HepG2 (cell line): Measurements from ENCODE around the gene SIVA1. TPM values are rescaled to one million over a fixed set of nuclear protein-coding genes. Genes with fewer than 3 reads are reported as not detected.

Source experiments
- GATAD1 ChIP-seq: IDR thresholded peaks from 2 replicates; pipeline ENCODE4 v1.6.1; 2016; ENCODE audit warnings: missing genetic modification reagents, missing compliant biosample characterization
- IKZF4 ChIP-seq: sonication (generic); formaldehyde crosslinking; IDR thresholded peaks from 2 replicates; pipeline ENCODE4 v1.5.1; 2020; ENCODE audit warnings: borderline replicate concordance, mild to moderate bottlenecking, low read depth, missing genetic modification reagents; ENCODE audit errors: not compliant biosample characterization
- MAFG ChIP-seq: sonication (generic); formaldehyde crosslinking; IDR thresholded peaks from 2 replicates; pipeline ENCODE4 v1.5.1; 2020; ENCODE audit warnings: mild to moderate bottlenecking, missing genetic modification reagents
- MLLT10 ChIP-seq: sonication (generic); formaldehyde crosslinking; IDR thresholded peaks from 2 replicates; pipeline ENCODE4 v1.4.0; 2020; ENCODE audit warnings: missing genetic modification reagents
- NR1H2 ChIP-seq: sonication (generic); formaldehyde crosslinking; IDR thresholded peaks from 2 replicates; pipeline ENCODE4 v1.8.1; 2022; ENCODE audit warnings: low read depth, missing genetic modification reagents, borderline replicate concordance
- PITX1 ChIP-seq: sonication (generic); formaldehyde crosslinking; IDR thresholded peaks from 2 replicates; pipeline ENCODE4 v1.5.1; 2020; ENCODE audit warnings: mild to moderate bottlenecking, missing genetic modification reagents
- RORA ChIP-seq: sonication (generic); formaldehyde crosslinking; IDR thresholded peaks from 2 replicates; pipeline ENCODE4 v1.5.0; 2020; ENCODE audit warnings: mild to moderate bottlenecking, missing genetic modification reagents, moderate library complexity
- THAP11 ChIP-seq: IDR thresholded peaks from 2 replicates; pipeline ENCODE4 v1.6.1; 2016; ENCODE audit warnings: missing biosample characterization, missing genetic modification reagents
- ZFP1 ChIP-seq: IDR thresholded peaks from 2 replicates; pipeline ENCODE4 v1.6.1; 2016
- ZMYM4 ChIP-seq: sonication (generic); formaldehyde crosslinking; IDR thresholded peaks from 2 replicates; pipeline ENCODE4 v1.8.1; 2023; ENCODE audit warnings: mild to moderate bottlenecking, missing genetic modification reagents
- ZNF264 ChIP-seq: sonication (generic); formaldehyde crosslinking; IDR thresholded peaks from 2 replicates; pipeline ENCODE4 v1.4.0; 2020; ENCODE audit warnings: missing genetic modification reagents
- ZNF350 ChIP-seq: sonication (generic); formaldehyde crosslinking; IDR thresholded peaks from 2 replicates; pipeline ENCODE4 v1.4.0; 2020; ENCODE audit warnings: mild to moderate bottlenecking, low read depth, missing genetic modification reagents, borderline replicate concordance
- ZNF367 ChIP-seq: sonication (generic); formaldehyde crosslinking; IDR thresholded peaks from 2 replicates; pipeline ENCODE4 v1.4.0; 2020; ENCODE audit warnings: missing genetic modification reagents, borderline replicate concordance
- ZNF556 ChIP-seq: sonication (generic); formaldehyde crosslinking; IDR thresholded peaks from 2 replicates; pipeline ENCODE4 v1.4.0; 2020; ENCODE audit warnings: mild to moderate bottlenecking, missing genetic modification reagents, borderline replicate concordance
- ZNF878 ChIP-seq: sonication (generic); formaldehyde crosslinking; IDR thresholded peaks from 2 replicates; pipeline ENCODE4 v1.8.1; 2023; ENCODE audit warnings: mild to moderate bottlenecking, missing genetic modification reagents, moderate library complexity
- ZSCAN20 ChIP-seq: sonication (generic); formaldehyde crosslinking; IDR thresholded peaks from 2 replicates; pipeline ENCODE4 v1.4.0; 2020; ENCODE audit warnings: missing genetic modification reagents, mild to moderate bottlenecking, borderline replicate concordance
- ZSCAN29 ChIP-seq: sonication (generic); formaldehyde crosslinking; conservative IDR thresholded peaks from 2 replicates; pipeline ENCODE4 v1.4.0; 2020; ENCODE audit warnings: mild to moderate bottlenecking, missing genetic modification reagents
- polyA plus RNA-seq, 8 experiments: library from polyadenylated mRNA; depleted of rRNA in 3 of 8; stranded (reverse) in 7 of 8; unstranded in 1 of 8; fragments of >200 nt; fragmentation: Illumina TruSeq in 4 of 8; extraction: Trizol in 4 of 8; gene quantifications; 2 replicates each; pipeline versions ENCODE4 v1.2.1 to v1.2.3, GENCODE V29; 2011 to 2016; ENCODE audit warnings: low read depth in 4 of 8, missing spikeins in 1 of 8, mixed read lengths in 1 of 8; ENCODE audit not compliant: insufficient read depth in 1 of 8
- total RNA-seq, 5 experiments: library from RNA; depleted of rRNA; stranded (reverse); fragments of >200 nt; fragmentation: Illumina TruSeq; extraction: Trizol; gene quantifications; 2 replicates each; pipeline ENCODE4 v1.2.3, GENCODE V29; 2016; ENCODE audit warnings: low read depth in 1 of 5
- TF ChIP-seq, protein P1 (sequence below): sonication (generic); formaldehyde crosslinking; IDR thresholded peaks from 2 replicates; pipeline ENCODE4 v1.4.0; 2020; ENCODE audit warnings: missing genetic modification reagents
- TF ChIP-seq, protein P2 (sequence below): sonication (generic); formaldehyde crosslinking; conservative IDR thresholded peaks from 2 replicates; pipeline ENCODE4 v1.8.0; 2022; ENCODE audit warnings: low read depth, missing genetic modification reagents
- TF ChIP-seq, protein P3 (sequence below): sonication (generic); formaldehyde crosslinking; IDR thresholded peaks from 2 replicates; pipeline ENCODE4 v1.5.0; 2020; ENCODE audit warnings: mild to moderate bottlenecking, low read depth, missing genetic modification reagents, borderline replicate concordance
- TF ChIP-seq, protein P4 (sequence below): sonication (generic); formaldehyde crosslinking; IDR thresholded peaks from 2 replicates; pipeline ENCODE4 v1.8.1; 2022; ENCODE audit warnings: low read depth, mild to moderate bottlenecking, missing genetic modification reagents

SIVA1 gene
- total and polyA plus RNA-seq, 2 of the 13 experiments (the other 11 are each of a cell fraction or from before 2014, with no cell fraction given): 123 to 186 TPM

DNA sequence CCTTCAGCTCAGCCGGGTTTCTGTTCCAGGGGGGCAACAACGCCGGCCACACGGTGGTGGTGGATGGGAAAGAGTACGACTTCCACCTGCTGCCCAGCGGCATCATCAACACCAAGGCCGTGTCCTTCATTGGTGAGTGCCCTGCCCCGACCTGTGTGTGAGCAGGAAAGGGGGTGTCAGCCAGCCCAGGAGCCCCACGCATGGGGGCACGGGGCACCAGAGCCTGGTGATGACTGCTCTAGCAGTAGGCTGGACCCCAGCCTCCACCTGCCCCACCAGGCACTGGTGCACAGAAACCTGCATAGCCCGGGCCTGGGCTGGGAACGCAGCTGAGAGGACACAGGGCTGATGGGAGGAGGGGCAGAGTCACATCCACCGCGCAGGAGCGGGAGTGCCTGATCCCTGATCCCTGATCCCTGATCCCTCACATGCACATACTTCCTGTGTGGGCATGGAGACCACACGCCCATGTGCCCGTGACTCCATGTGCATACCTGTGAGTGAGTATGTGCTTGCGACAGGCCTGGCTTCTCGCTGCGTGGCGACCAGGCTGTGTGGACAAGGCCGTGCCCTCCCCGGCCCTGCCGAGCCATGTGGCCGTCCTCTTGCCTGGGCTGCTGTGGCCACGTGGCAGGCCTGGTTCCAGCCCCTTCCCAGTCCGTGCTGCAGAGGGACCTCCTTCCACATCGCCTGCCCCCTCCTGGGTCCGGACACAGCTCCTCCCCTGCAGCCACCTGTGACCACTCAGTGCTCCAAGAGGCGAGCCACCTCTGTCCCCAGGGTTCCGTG lies 17.8 kb upstream of the SIVA1 start (continued):
- TF ChIP-seq, protein P1, sequence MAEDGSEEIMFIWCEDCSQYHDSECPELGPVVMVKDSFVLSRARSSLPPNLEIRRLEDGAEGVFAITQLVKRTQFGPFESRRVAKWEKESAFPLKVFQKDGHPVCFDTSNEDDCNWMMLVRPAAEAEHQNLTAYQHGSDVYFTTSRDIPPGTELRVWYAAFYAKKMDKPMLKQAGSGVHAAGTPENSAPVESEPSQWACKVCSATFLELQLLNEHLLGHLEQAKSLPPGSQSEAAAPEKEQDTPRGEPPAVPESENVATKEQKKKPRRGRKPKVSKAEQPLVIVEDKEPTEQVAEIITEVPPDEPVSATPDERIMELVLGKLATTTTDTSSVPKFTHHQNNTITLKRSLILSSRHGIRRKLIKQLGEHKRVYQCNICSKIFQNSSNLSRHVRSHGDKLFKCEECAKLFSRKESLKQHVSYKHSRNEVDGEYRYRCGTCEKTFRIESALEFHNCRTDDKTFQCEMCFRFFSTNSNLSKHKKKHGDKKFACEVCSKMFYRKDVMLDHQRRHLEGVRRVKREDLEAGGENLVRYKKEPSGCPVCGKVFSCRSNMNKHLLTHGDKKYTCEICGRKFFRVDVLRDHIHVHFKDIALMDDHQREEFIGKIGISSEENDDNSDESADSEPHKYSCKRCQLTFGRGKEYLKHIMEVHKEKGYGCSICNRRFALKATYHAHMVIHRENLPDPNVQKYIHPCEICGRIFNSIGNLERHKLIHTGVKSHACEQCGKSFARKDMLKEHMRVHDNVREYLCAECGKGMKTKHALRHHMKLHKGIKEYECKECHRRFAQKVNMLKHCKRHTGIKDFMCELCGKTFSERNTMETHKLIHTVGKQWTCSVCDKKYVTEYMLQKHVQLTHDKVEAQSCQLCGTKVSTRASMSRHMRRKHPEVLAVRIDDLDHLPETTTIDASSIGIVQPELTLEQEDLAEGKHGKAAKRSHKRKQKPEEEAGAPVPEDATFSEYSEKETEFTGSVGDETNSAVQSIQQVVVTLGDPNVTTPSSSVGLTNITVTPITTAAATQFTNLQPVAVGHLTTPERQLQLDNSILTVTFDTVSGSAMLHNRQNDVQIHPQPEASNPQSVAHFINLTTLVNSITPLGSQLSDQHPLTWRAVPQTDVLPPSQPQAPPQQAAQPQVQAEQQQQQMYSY (CRISPR knock-in tag): no peak
- peak; percentile 57; the same call in 1 of the 2 replicates for TF ChIP-seq ZNF556 (CRISPR knock-in tag)
- no peak for TF ChIP-seq ZNF367 (CRISPR knock-in tag)
- TF ChIP-seq, protein P2, sequence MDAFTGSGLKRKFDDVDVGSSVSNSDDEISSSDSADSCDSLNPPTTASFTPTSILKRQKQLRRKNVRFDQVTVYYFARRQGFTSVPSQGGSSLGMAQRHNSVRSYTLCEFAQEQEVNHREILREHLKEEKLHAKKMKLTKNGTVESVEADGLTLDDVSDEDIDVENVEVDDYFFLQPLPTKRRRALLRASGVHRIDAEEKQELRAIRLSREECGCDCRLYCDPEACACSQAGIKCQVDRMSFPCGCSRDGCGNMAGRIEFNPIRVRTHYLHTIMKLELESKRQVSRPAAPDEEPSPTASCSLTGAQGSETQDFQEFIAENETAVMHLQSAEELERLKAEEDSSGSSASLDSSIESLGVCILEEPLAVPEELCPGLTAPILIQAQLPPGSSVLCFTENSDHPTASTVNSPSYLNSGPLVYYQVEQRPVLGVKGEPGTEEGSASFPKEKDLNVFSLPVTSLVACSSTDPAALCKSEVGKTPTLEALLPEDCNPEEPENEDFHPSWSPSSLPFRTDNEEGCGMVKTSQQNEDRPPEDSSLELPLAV (CRISPR knock-in tag): no peak; the same call in 1 of the 2 replicates
- TF ChIP-seq ZFP1 (CRISPR knock-in tag): 0 out of 2 replicates have a peak, but pooled peaks have one; percentile 28
- TF ChIP-seq, protein P3, sequence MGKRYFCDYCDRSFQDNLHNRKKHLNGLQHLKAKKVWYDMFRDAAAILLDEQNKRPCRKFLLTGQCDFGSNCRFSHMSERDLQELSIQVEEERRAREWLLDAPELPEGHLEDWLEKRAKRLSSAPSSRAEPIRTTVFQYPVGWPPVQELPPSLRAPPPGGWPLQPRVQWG (CRISPR knock-in tag): no peak
- TF ChIP-seq ZSCAN29 (CRISPR knock-in tag): 0 out of 2 replicates have a peak, but pooled peaks have one; percentile 54
- no peak for TF ChIP-seq MLLT10 (CRISPR knock-in tag)
- TF ChIP-seq IKZF4 (CRISPR knock-in tag): peak; percentile 64
- no peak for TF ChIP-seq ZMYM4 (CRISPR knock-in tag)
- no peak for TF ChIP-seq ZSCAN20
- no peak for TF ChIP-seq RORA (CRISPR knock-in tag)
- TF ChIP-seq GATAD1 (CRISPR knock-in tag): peak; percentile 60; the same call in 1 of the 2 replicates
- TF ChIP-seq ZNF878 (CRISPR knock-in tag): no peak
- peak; percentile 83 for TF ChIP-seq PITX1 (CRISPR knock-in tag)
- TF ChIP-seq NR1H2 (CRISPR knock-in tag): peak; percentile 92
- TF ChIP-seq, protein P4, sequence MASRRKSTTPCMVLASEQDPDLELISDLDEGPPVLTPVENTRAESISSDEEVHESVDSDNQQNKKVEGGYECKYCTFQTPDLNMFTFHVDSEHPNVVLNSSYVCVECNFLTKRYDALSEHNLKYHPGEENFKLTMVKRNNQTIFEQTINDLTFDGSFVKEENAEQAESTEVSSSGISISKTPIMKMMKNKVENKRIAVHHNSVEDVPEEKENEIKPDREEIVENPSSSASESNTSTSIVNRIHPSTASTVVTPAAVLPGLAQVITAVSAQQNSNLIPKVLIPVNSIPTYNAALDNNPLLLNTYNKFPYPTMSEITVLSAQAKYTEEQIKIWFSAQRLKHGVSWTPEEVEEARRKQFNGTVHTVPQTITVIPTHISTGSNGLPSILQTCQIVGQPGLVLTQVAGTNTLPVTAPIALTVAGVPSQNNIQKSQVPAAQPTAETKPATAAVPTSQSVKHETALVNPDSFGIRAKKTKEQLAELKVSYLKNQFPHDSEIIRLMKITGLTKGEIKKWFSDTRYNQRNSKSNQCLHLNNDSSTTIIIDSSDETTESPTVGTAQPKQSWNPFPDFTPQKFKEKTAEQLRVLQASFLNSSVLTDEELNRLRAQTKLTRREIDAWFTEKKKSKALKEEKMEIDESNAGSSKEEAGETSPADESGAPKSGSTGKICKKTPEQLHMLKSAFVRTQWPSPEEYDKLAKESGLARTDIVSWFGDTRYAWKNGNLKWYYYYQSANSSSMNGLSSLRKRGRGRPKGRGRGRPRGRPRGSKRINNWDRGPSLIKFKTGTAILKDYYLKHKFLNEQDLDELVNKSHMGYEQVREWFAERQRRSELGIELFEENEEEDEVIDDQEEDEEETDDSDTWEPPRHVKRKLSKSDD (CRISPR knock-in tag): peak; percentile 95; the same call in 1 of the 2 replicates
- no peak for TF ChIP-seq MAFG (CRISPR knock-in tag)
- TF ChIP-seq ZNF264 (CRISPR knock-in tag): no peak
- TF ChIP-seq THAP11 (CRISPR knock-in tag): peak; percentile 60
- TF ChIP-seq ZNF350: peak; percentile 51; the same call in 1 of the 2 replicates
